Mesenteric fat pad (tissue), 1 donor: Measurements from ENCODE around the gene LAMB1. TPM values are rescaled to one million over a fixed set of nuclear protein-coding genes. Genes with fewer than 3 reads are reported as not detected.
"Not testable (repeated sequence)": the region's sequence is repeated elsewhere in the genome, so short reads cannot be mapped to it uniquely, and the experiment has no call there.

Experiments
- DNase-seq: peaks from one replicate; pipeline ENCODE4 v3.0.0-alpha.2; 2020; ENCODE audit warnings: low spot score
- long read RNA-seq: library from polyadenylated mRNA; unstranded; transcript quantifications from one replicate; pipeline ENCODE4 v2.0.0, GENCODE V29; 2020
- total RNA-seq: library from RNA; stranded (reverse); fragmentation: NEBNext Ultra II Directional; extraction: Animal tissue kit (Norgen Biotek cat#: 25700); gene quantifications from one replicate; pipeline ENCODE4 v1.2.1, GENCODE V29; 2021
- donor health status: DM: yes; HTN: yes; CAD: no.

LAMB1 gene
- total RNA-seq, result 421 TPM
- long read RNA-seq, partial matches to known transcripts, result 100 of 150 reads
- long read RNA-seq, other reads (novel, unspliced or antisense), result 50 of 150 reads

- no peak for DNase-seq
These were observed at the start of gene LAMB1 for GRCh38 chr7:108002726-108003598. Gene LAMB1 (minus strand): TSS chr7:108003161. CDS start chr7:108002885, 276 bp downstream.

DNA sequence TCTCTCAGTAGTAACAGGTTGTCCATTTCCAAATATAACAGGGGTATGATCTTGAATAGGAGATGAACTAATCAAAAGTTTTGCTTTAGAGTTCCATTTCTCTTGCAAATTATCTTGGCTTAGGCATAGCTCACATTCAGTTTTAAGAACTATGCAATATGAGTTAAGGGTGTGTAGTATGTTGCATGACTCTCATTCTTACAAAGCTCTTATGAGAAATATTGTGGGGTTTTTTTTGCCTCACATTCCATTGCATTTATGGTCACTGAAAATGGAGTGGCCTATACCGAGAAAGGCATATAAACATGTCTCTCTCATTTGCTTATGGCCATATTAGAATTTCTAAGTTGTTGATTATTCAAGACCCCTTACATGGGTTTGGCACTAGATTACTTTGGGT is 48.5 kb upstream of the LAMB1 start:
- no peak for DNase-seq

DNA sequence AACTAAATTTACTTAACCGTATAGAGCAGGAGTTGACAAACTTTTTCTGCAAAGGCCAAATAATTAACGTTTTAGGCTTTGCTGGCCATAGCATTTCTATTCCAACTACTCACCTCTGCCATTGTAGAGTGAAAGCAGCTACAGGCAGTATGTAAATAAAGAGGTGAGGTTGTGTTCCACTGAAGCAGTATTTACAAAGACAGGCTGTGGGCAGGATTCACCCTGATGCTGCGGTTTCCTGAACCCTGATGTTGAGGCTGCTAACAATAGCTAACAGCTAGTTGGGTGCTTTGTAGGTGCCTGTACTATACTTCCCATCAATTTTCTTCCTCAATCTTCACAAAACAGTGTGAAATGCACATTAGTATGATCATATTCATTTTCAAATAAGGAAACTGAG is 47.0 kb upstream of the LAMB1 start:
- no peak for DNase-seq

- DNase-seq, result no peak
These were observed 45.5 kb upstream of the LAMB1 start for GRCh38 chr7:108048422-108048821.

- DNase-seq, result no peak
These were observed 44.1 kb upstream of the LAMB1 start for GRCh38 chr7:108046952-108047506.

GRCh38 chr7:108045669-108046068 is 42.7 kb upstream of the LAMB1 start:
- no peak for DNase-seq

DNA sequence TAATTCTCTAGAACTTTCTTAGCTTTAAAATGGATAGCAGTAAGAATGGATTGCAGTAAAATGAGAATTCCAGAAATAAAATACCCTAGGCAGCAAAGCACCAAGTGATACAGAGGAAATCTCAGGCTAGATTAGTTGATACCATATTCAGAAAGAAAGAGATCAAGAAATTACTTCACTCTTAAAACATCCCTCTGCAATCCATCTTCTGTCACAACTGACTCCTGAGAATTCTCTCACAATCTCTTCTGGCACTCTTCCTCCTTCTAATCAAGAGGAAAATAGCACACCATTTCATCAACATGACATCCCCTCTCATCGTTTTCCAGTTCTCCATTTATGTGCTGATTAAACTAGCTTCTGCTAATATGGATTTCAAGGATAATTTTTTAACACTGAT is 42.2 kb upstream of the LAMB1 start:
- DNase-seq, result no peak

GRCh38 chr7:108044345-108044744 is 41.4 kb upstream of the LAMB1 start:
- DNase-seq, result no peak

DNA sequence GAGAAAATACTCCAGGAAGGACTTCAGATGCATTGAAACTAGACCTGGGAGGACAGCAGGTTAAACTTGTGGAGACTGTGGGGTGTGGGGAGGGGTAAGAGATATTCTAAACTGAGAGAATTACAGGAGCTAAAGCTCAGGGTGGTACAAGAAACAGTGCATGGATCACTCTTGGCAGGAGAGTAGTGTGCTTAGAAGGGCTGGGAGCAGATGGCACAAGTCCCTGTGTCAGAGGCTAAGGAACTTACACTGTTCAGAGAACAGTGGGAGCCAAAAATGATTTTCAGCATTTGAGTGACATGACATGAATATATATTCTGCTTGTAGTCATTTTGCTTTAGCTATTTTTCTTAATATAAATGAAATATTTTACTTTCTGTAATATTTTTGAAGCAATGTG is 36.0 kb upstream of the LAMB1 start:
- no peak for DNase-seq

DNA sequence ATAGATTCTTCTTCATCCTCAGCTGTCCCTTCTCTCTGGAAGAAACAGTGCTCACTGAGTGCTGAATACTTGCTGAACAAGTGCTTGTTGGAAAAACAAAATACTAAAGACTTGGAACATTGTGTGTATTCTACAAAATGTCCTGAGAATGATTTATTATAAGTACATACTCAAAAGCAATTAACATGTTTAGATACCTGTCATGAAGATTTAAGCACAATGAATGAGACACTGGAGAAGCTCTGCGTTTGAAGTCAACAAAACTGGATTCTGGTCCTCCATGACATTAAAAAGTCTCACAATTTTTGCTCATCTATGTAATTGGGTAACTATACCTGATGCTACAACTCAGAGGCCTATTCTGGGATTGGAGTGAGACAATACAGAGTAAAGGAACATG is 34.8 kb upstream of the LAMB1 start:
- DNase-seq, result no peak

DNA sequence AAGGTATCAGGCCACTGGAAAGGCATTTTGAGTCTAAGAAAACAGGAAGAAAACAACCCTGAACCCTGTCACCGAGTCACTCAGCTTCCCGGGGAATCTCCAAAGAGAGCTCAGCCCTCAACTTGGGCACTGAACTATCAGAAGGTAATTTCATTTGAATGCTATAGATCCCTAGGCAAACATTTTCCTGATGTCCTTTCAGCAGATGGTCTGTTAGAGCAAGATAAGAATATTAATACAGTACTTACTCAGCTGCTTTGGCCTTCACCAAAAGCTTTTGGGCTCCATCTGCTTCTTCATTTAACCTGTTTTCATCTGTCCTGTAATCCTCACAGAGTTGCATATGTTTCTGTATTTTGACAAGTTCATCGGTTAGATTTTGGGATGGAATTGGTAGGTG is 34.2 kb upstream of the LAMB1 start:
- no peak for DNase-seq

- DNase-seq, result no peak
These were observed 31.6 kb upstream of the LAMB1 start for GRCh38 chr7:108034586-108034985.

GRCh38 chr7:108033776-108034497 is 31.0 kb upstream of the LAMB1 start:
- DNase-seq, result no peak

- not testable (repeated sequence) for DNase-seq
These were observed 30.3 kb upstream of the LAMB1 start for GRCh38 chr7:108033309-108033708.

DNA sequence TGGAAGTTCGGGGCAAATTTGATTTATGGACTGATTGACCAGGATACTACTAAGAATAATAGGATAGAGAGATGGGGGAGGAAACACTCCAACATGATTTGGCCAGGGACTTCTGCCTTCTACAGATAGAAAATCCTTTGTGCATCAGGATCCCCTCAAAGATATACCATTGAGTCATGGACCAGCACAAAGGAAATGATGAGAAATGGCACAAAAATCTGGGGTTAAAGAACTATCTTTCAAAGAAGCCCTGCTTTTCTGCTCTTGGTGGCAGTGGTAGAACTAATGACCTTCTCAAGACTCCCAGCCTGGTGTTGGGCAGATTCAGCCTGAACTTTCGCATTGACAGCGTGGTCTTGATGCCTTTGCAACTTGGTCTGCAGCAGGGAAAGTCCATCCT is 27.6 kb upstream of the LAMB1 start:
- no peak for DNase-seq

DNA sequence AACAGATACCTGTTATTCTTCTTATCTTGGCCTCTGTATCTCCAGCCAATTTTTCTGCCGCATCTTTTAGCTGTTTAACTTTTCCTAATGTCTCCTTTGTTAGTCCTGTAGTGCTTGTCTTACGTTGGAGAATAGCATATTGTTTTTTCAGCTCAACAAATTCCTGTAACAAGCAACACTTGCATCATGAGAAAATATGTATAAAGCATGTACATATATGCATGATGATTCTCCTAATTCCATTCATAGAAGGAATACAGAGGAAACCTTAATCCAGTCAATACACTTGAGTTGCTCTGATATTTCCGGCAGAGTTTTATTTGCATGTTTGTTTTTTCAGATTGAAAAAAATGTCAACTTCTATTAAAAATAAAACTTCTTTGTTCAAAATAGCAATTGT is 26.1 kb upstream of the LAMB1 start:
- no peak for DNase-seq

DNA sequence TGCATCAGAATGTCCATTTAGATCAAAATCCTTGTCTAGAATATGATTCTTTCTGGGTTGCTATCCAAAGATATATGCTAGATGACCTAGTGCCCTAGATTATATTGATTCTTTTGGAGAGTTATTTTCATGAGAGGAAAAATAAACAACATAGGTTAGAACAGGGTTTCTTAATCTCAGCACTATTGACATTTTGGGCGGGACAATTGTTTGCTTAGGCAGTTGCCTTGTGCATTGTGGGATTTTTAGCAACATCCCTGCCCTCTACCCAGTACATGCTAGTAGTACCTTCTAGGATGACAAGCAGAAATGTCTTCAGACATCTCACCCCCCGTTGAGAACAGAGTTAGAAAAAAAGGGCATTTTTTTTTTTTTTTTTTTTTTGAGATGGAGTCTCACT is 25.1 kb upstream of the LAMB1 start:
- no peak for DNase-seq

- DNase-seq, result no peak
These were observed 24.3 kb upstream of the LAMB1 start for GRCh38 chr7:108027239-108027638.

DNA sequence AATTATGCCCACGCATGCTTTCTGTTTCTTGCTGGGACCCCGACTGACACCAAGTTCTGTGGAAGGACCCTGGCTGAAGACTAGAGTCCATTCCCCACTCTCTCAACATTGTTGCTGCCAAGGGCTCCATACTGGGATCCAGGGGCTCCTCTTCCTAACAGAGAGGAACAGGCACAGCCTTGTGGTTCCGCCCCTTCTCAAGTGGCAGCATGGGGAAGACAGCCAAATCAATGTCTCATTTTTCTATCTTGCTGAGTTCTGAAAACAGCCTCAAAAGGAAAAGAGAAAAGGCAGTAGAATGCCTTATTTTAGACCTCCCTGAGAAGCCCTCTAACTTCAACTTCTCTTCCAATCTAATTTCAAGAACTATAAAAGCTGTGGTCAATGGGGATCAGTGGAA is 23.7 kb upstream of the LAMB1 start:
- no peak for DNase-seq

GRCh38 chr7:108026116-108026515 is 23.2 kb upstream of the LAMB1 start:
- no peak for DNase-seq

DNA sequence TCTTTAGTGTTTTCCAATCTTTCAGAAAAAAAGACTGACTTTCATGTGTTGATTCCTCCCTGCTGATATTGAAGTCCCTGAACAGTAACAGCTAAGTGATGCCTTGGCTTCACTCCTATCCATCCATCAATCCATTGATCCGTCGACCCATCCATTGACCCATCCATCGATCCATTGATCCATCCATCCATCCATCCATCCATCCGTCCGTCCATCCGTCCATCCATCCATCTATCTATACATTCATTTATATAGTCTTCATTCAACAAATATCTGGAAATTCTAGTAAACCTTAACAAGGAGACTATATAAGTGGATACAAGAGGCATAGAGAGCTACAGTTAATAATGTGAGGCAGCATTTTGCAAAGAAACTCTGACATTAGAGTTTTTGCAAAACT is 21.6 kb upstream of the LAMB1 start:
- DNase-seq, result no peak

DNA sequence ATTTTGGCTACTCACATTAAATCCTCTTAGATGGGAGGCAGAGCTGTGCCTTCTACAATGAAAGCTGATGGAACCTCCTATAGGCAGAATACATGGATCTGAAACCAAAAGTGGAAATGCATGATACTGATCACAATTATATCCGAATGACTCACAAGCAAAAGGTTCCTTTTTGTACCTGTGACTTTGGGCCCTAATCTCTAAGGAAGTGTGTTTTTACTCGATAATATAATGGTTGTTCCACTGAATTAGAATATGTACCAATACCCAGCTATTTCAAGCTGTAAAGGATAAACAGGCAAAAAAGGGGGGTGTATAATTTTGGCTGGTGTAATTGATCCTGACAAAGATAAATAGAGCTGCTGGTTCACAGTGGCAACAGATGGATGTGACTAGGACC is 17.6 kb upstream of the LAMB1 start:
- DNase-seq, result no peak
